Thyroid gland (tissue), 4 donors: ENCODE measurements around the gene TNFAIP1. TPM values are rescaled to one million over a fixed set of nuclear protein-coding genes. Genes with fewer than 3 reads are reported as not detected.

Experiments
- DNase-seq, 2 donors: peaks; one replicate each; pipeline ENCODE4 v3.0.0-alpha.2; 2019
- H3K27ac ChIP-seq, 3 donors: fragments of 200-600 bp; sonication (generic); 1 replicate in 2 of 3; 2 replicates in 1 of 3; pipeline ENCODE4 v1.5.1; 2016 to 2019; ENCODE audit warnings: mild to moderate bottlenecking in 1 of 3, moderate library complexity in 1 of 3
- H3K27me3 ChIP-seq: fragments of 200-600 bp; sonication (generic); one replicate; pipeline ENCODE4 v1.5.1; 2019
- H3K36me3 ChIP-seq, 2 donors: fragments of 200-600 bp; sonication (generic); one replicate each; pipeline ENCODE4 v1.5.1; 2016 to 2019
- H3K4me1 ChIP-seq, 2 donors: fragments of 200-600 bp; sonication (generic); one replicate each; pipeline ENCODE4 v1.5.1; 2017 to 2019
- H3K4me3 ChIP-seq, 3 donors: fragments of 200-600 bp; sonication (generic); replicated peaks in 1 of 3; 1 replicate in 2 of 3; 2 replicates in 1 of 3; pipeline ENCODE4 v1.5.1; 2016; ENCODE audit warnings: mild to moderate bottlenecking in 1 of 3
- H3K9me3 ChIP-seq: fragments of 200-600 bp; sonication (generic); one replicate; pipeline ENCODE4 v1.5.1; 2017
- POLR2A ChIP-seq, 2 donors: fragments of 450-650 bp; IDR thresholded peaks; one replicate each; pipeline ENCODE4 v1.6.1; 2017; ENCODE audit warnings: antibody characterized with exemption in 2 of 2, mild to moderate bottlenecking in 2 of 2, moderate library complexity in 1 of 2
- WGBS, 2 donors: methylation state at CpG; one replicate each; pipeline ENCODE4 v1.1.5; 2017; 5-methylcytosine and 5-hydroxymethylcytosine counted together
- intact Hi-C: fragments of 100-400 bp; cut with DNase I; formaldehyde crosslinking; loops from one replicate; pipeline ENCODE4 v1.15.1; 2023
- total RNA-seq, 4 donors: library from RNA; depleted of rRNA; stranded (reverse); fragments of >200 nt; gene quantifications; one replicate each; pipeline ENCODE4 v1.2.3, GENCODE V29; 2016
- TF ChIP-seq, protein P1 (sequence below), 6 experiments: fragments of 200-600 bp in 3 of 6; fragments of 450-650 bp in 3 of 6; sonication (generic) in 3 of 6; IDR thresholded peaks; one replicate each; pipeline ENCODE4 v1.5.1; 2016 to 2019; ENCODE audit warnings: antibody characterized with exemption in 6 of 6, mild to moderate bottlenecking in 2 of 6, inconsistent platforms in 1 of 6, moderate library complexity in 1 of 6

Gene TNFAIP1
- total RNA-seq, 4 donors from 2014 or later = 28.4 to 36.9 (median 35.8) TPM

DNA sequence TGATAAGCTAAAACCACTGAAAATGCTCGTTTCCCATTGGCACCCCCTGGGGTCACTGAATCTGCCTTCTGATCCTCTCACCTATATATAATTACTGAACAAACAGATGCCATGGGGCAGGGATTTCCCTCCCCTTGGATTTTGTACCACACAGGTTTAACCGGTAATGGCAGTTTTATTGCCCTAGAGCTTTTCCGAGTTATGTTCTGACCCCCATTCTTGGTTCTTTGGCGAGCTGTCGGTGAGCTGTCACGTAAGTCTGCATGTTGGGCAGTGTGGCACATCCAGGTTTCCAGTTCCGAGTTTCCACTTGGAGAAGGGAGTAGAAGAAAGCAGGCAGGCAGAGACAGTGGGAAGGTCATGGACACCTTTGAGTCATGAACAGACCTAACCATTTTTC, 9.4 kb upstream of the TNFAIP1 start:
- H3K27ac ChIP-seq = no peak overlapping the region
- H3K36me3 ChIP-seq = peaks cover 19 to 26% of the 10 kb centered on the region in 2 donors
- 86 to 89% methylated on average over 7 of the region's 7 CpGs for WGBS, 2 donors
- no peak for DNase-seq
- H3K4me3 ChIP-seq = no peak overlapping the region
- TF ChIP-seq, protein P1, sequence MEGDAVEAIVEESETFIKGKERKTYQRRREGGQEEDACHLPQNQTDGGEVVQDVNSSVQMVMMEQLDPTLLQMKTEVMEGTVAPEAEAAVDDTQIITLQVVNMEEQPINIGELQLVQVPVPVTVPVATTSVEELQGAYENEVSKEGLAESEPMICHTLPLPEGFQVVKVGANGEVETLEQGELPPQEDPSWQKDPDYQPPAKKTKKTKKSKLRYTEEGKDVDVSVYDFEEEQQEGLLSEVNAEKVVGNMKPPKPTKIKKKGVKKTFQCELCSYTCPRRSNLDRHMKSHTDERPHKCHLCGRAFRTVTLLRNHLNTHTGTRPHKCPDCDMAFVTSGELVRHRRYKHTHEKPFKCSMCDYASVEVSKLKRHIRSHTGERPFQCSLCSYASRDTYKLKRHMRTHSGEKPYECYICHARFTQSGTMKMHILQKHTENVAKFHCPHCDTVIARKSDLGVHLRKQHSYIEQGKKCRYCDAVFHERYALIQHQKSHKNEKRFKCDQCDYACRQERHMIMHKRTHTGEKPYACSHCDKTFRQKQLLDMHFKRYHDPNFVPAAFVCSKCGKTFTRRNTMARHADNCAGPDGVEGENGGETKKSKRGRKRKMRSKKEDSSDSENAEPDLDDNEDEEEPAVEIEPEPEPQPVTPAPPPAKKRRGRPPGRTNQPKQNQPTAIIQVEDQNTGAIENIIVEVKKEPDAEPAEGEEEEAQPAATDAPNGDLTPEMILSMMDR (IDR thresholded peaks at IDR 0.05) = no peak
- TF ChIP-seq POLR2A (IDR thresholded peaks at IDR 0.05) = no peak
- H3K9me3 ChIP-seq = no peaks in the 10 kb centered on the region
- H3K27me3 ChIP-seq = no peaks in the 10 kb centered on the region
- no peaks in the 10 kb centered on the region for H3K4me1 ChIP-seq
- intact Hi-C loops = no loop called here

DNA sequence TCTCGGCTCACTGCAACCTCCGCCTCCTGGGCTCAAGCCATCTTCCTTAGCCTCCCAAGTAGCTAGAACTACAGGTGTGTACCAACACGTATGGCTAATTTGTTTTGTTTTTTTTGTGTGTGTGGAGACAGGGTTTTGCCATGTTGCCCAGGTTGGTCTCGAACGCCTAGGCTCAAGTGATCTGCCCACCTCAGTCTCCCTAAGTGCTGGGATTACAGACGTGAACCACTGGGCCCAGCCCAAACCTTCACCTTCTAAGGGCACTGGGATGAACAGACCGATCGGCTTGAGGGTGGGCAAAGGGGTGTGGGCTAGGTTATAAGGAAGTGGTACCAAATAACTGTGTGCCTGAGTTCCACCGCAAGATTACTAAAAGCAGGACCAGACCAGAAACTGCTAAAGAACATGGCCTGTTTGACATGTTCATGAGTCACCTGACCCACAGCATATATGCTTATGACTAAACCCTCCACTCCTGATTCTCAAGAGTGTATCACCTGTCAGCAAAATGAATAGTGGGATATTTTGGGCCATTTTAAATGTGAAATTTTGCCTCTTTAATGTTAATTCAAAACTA, 8.4 kb upstream of the TNFAIP1 start:
- intact Hi-C loops = no loop called here
- Histone ChIP-seq H3K36me3 (peaks cover 19 to 33% of the 10 kb centered on the region in 2 donors), H3K4me3 (no peak overlapping the region), H3K9me3 (no peaks in the 10 kb centered on the region), H3K27me3 (no peaks in the 10 kb centered on the region), H3K27ac (no peak overlapping the region), H3K4me1 (no peaks in the 10 kb centered on the region)
- no peak for DNase-seq
- WGBS, 2 donors = 92 to 97% methylated on average over 9 of the region's 9 CpGs
- no peak for TF ChIP-seq POLR2A (IDR thresholded peaks at IDR 0.05)
- TF ChIP-seq, protein P1 (IDR thresholded peaks at IDR 0.05) = no peak

DNA sequence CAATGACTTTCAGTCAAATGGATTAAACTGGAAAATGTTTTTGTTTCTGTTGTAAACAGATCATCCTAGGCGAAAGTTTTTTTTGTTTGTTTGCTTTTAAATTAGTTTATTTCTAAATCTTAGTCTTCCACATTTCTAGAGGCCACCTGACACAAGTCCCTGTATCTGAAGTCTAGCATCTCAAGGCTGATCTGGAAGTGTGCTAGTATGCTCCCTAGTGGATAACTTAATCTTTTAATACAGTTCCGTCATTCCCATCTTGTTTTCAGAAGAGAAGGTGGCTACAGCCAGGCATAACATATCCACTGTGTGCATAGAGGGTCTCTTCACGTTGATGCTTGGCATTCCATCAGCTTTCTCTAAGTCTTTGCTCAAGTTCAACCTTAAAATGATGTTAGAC, 7.9 kb upstream of the TNFAIP1 start:
- WGBS, 2 donors = 62 to 67% methylated on average over 3 of the region's 3 CpGs

DNA sequence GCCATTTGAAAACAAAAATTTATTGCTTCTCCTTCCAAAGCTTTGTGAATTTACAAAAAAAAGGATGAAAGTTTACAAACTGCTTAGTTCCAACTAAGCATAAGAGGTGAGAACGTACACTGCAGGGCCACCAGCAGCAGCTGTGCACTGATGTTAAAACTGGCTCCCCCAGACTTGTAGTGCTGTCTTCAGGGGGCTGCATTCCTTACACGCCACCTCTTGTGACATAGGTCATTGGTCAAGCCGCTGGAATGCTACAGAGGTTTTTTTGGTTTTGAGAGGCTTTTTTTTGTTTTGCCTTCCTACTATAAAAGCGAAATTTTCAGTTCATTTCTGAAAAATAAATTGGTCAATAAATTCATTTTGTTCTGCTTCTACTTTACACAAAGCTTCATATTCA, 7.2 kb upstream of the TNFAIP1 start:
- intact Hi-C loops = no loop called here

More for the DNA sequence above, 7.9 kb upstream of the TNFAIP1 start:
- no peak overlapping the region for H3K4me3 ChIP-seq
- no peaks in the 10 kb centered on the region for H3K9me3 ChIP-seq
- H3K4me1 ChIP-seq = no peaks in the 10 kb centered on the region
- no peak for TF ChIP-seq POLR2A (IDR thresholded peaks at IDR 0.05)
- TF ChIP-seq, protein P1 (IDR thresholded peaks at IDR 0.05) = no peak
- H3K27ac ChIP-seq = no peak overlapping the region
- intact Hi-C loops = no loop called here
- no peak for DNase-seq
- H3K27me3 ChIP-seq = no peaks in the 10 kb centered on the region
- peaks cover 19 to 33% of the 10 kb centered on the region in 2 donors for H3K36me3 ChIP-seq

DNA sequence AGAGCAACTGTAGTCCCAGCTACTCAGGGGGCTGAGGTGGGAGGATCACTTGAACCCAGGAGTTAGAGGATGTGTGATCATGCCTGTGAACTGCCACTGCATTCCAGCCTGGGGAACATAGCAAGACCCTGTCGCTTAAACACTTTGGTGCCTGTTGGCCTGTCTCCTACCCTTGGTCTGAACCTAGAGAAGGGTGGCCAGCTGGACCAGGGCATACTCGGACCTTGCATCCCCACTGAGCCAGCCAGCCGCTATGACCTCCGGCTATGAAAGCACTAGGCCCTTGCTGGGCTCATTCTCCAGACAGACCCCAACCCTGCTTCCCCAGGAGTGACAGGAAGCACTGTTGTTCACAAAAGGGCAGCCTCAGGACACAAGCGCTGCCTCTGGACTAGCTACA, 4.9 kb upstream of the TNFAIP1 start:
- 93 to 100% methylated on average over 3 to 5 of the region's 5 CpGs for WGBS, 2 donors

More for the DNA sequence above, 7.2 kb upstream of the TNFAIP1 start:
- Histone ChIP-seq H3K4me3 (no peak overlapping the region), H3K36me3 (peaks cover 19 to 33% of the 10 kb centered on the region in 2 donors), H3K27me3 (no peaks in the 10 kb centered on the region), H3K9me3 (no peaks in the 10 kb centered on the region), H3K27ac (no peak overlapping the region), H3K4me1 (no peaks in the 10 kb centered on the region)
- DNase-seq = no peak
- no peak for TF ChIP-seq POLR2A (IDR thresholded peaks at IDR 0.05)
- TF ChIP-seq, protein P1 (IDR thresholded peaks at IDR 0.05) = no peak
- 80 to 83% methylated on average over 4 of the region's 4 CpGs for WGBS, 2 donors

More for the DNA sequence above, 4.9 kb upstream of the TNFAIP1 start:
- no peak overlapping the region for H3K4me3 ChIP-seq
- H3K27ac ChIP-seq = no peak overlapping the region
- no peak for DNase-seq
- no peaks in the 10 kb centered on the region for H3K27me3 ChIP-seq
- no peaks in the 10 kb centered on the region for H3K9me3 ChIP-seq
- TF ChIP-seq POLR2A (IDR thresholded peaks at IDR 0.05) = no peak
- TF ChIP-seq, protein P1 (IDR thresholded peaks at IDR 0.05) = no peak
- H3K4me1 ChIP-seq = peaks cover 11 to 15% of the 10 kb centered on the region in 2 donors
- intact Hi-C loops = loop anchor here (10.0 kb wide), 1 partner anchor 624 kb away; the partner anchor contains the start of gene PHF12
- H3K36me3 ChIP-seq = peaks cover 19 to 33% of the 10 kb centered on the region in 2 donors
